Gastroesophageal sphincter (tissue), 3 donors: Measurements from ENCODE around the gene ATP6V0D1.

Source experiments
- EP300 ChIP-seq: sonication (generic); formaldehyde crosslinking; IDR thresholded peaks from one replicate; pipeline ENCODE4 v1.6.1; 2017; ENCODE audit warnings: antibody characterized with exemption, mild to moderate bottlenecking
- TF ChIP-seq, protein P1 (sequence below), 4 experiments: fragments of 200-600 bp in 2 of 4; fragments of 450-650 bp in 2 of 4; sonication (generic) in 1 of 4; IDR thresholded peaks; one replicate each; pipeline ENCODE4 v1.5.1; 2017 to 2019; ENCODE audit warnings: antibody characterized with exemption in 4 of 4, mild to moderate bottlenecking in 2 of 4, moderate library complexity in 2 of 4

- TF ChIP-seq, protein P1, sequence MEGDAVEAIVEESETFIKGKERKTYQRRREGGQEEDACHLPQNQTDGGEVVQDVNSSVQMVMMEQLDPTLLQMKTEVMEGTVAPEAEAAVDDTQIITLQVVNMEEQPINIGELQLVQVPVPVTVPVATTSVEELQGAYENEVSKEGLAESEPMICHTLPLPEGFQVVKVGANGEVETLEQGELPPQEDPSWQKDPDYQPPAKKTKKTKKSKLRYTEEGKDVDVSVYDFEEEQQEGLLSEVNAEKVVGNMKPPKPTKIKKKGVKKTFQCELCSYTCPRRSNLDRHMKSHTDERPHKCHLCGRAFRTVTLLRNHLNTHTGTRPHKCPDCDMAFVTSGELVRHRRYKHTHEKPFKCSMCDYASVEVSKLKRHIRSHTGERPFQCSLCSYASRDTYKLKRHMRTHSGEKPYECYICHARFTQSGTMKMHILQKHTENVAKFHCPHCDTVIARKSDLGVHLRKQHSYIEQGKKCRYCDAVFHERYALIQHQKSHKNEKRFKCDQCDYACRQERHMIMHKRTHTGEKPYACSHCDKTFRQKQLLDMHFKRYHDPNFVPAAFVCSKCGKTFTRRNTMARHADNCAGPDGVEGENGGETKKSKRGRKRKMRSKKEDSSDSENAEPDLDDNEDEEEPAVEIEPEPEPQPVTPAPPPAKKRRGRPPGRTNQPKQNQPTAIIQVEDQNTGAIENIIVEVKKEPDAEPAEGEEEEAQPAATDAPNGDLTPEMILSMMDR (IDR thresholded peaks at IDR 0.05), result no peak
- no peak for TF ChIP-seq EP300
Observed at GRCh38 chr16:67509016-67509415, 28.1 kb upstream of the ATP6V0D1 start.
